HUES64 (cell line): ENCODE results near the gene WARS2.

Experiments
- H3K27ac ChIP-seq: 2 replicates; pipeline ENCODE4 v1.7.0; 2013; ENCODE audit warnings: low read depth, low read length, inconsistent platforms
- H3K27me3 ChIP-seq: 2 replicates; pipeline ENCODE4 v1.6.1; 2013; ENCODE audit warnings: mild to moderate bottlenecking, low read length; ENCODE audit not compliant: insufficient read depth
- H3K36me3 ChIP-seq: 2 replicates; pipeline ENCODE4 v1.6.1; 2013; ENCODE audit warnings: mild to moderate bottlenecking, low read length; ENCODE audit not compliant: insufficient read depth
- H3K4me1 ChIP-seq: 2 replicates; pipeline ENCODE4 v1.6.1; 2013; ENCODE audit warnings: mild to moderate bottlenecking, low read length, moderate library complexity; ENCODE audit not compliant: insufficient read depth
- H3K4me3 ChIP-seq: 2 replicates; pipeline ENCODE4 v1.5.1; 2013; ENCODE audit warnings: mild to moderate bottlenecking, low read length, moderate library complexity
- H3K9ac ChIP-seq: 2 replicates; pipeline ENCODE4 v1.6.1; 2013; ENCODE audit warnings: mild to moderate bottlenecking, low read depth, low read length
- H3K9me3 ChIP-seq: 2 replicates; pipeline ENCODE4 v1.6.1; 2013; ENCODE audit warnings: low read depth, low read length; ENCODE audit not compliant: insufficient read depth
- WGBS: fragments of 150-250, 120-280 bp; methylation state at CpG from one replicate; pipeline ENCODE4 v1.1.7; 2013; ENCODE audit warnings: missing lambda C conversion rate; 5-methylcytosine and 5-hydroxymethylcytosine counted together

WARS2 gene

DNA sequence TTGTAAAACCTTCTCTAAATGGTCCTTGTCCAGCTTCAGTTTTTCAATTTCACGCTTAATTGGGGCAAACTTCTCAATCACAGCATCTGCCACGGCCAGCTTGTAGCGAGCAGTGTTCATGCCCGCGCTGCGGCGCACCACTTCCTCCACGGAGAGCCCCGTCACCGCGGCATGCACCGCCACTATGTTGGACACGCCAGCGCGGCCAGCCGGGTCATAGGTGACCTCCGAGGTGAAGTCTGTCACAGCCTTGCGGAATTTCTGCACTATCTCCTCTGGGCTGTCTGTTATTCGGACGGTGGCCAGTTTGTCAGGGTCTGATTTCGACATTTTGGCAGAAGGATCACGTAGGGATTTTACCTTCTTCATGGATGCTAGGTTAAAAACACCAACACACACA is 107.5 kb downstream of the WARS2 start:
- no peaks in the 10 kb centered on the region for H3K4me1 ChIP-seq
- WGBS = 94% methylated on average over 22 of the region's 22 CpGs
- no peak overlapping the region for H3K9ac ChIP-seq
- no peak overlapping the region for H3K27ac ChIP-seq
- no peak overlapping the region for H3K4me3 ChIP-seq
- peaks cover 4% of the 10 kb centered on the region; the same call in 1 of the 2 replicates for H3K36me3 ChIP-seq
- no peaks in the 10 kb centered on the region for H3K9me3 ChIP-seq
- H3K27me3 ChIP-seq = no peaks in the 10 kb centered on the region

DNA sequence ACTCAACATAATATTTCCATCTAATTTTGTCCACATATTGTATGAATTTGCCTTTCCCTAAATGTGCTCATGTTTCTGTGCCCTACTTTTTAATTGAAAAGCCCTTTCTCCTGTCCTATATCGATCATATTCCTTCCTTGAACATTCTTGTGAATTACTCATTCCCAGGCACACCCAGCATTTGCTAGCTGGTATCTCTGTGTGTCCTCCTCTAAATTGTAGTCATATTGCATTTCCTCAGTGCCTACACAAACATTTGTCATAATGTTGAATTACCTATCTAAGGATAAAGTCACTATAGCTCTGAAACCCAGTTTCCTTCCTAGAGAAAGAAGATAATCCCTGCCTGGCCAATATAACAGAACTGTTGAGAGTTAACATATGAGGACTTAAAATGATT is 112.7 kb downstream of the WARS2 start:
- WGBS = 98% methylated on average over 1 of the region's 1 CpG
- Histone ChIP-seq H3K27ac (no peak overlapping the region), H3K4me3 (no peak overlapping the region), H3K9ac (no peak overlapping the region), H3K4me1 (no peaks in the 10 kb centered on the region), H3K27me3 (no peaks in the 10 kb centered on the region), H3K36me3 (peaks cover 4% of the 10 kb centered on the region; the same call in 1 of the 2 replicates), H3K9me3 (no peaks in the 10 kb centered on the region)

DNA sequence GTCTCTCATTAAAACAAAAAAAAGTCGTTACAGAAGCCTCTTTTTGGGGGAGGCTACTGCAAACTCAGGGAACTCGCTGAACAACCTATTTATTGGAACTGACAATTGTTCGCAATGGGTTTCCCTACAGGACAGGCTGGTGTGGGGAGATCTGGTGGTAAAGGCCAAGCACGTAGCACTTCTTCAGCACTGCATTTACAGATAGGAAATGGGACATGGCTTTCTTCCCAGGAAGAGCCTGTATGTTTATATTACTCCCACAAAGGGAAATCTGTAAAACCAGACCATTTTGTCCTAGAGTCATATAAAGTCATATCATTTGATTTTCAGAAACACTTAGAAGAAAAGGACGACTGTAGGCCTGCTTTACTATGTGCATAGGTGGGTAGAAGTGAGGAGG is 113.5 kb downstream of the WARS2 start:
- H3K27me3 ChIP-seq = no peaks in the 10 kb centered on the region
- H3K9ac ChIP-seq = no peak overlapping the region
- H3K27ac ChIP-seq = no peak overlapping the region
- H3K4me3 ChIP-seq = no peak overlapping the region
- 86% methylated on average over 5 of the region's 5 CpGs for WGBS
- H3K4me1 ChIP-seq = no peaks in the 10 kb centered on the region
- no peaks in the 10 kb centered on the region; the same call in 1 of the 2 replicates for H3K36me3 ChIP-seq
- no peaks in the 10 kb centered on the region for H3K9me3 ChIP-seq

DNA sequence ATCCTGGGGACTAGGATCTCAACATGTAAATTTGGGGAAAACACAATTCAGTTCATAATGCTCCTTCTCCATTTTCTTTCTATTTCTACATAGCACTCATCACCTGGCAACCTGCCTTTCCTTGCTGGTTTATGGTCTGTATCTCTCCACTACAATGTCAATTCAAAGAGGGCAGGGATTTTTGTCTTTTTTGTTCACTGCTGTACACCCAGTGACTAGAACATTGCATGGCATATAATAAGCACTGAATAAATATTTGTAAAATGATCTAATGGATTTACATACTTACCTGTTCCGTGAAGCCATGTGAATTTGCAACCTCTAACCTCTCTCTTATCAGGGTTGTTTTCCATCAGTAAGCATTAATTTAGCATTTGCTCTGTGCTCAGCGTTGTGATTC is 124.9 kb downstream of the WARS2 start:
- Histone ChIP-seq H3K4me3 (no peak overlapping the region), H3K27me3 (peaks cover 4% of the 10 kb centered on the region; the same call in 1 of the 2 replicates), H3K4me1 (no peaks in the 10 kb centered on the region), H3K9ac (no peak overlapping the region), H3K36me3 (no peaks in the 10 kb centered on the region), H3K9me3 (0 out of 2 replicates have a peak, but pooled peaks cover 12% of the 10 kb centered on the region), H3K27ac (no peak overlapping the region)
- WGBS = 100% methylated on average over 2 of the region's 2 CpGs

DNA sequence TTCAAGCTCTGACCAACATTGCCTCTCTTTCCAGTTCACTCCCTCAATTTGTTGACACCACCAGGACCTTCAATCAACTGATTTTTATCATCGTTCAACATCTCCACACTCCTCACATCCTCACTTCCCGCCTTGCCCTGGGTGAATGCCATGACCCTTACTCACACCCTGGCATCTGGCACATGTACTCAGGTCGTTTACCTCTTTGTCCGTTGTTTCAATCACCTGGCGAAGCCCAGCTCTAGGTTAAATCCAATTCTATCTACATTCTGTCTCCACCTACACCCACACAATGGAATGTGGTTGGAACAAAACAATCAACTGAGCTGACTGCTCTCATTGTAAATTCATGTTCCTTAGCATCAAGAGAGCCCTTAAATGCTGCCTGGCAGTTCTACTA is 128.1 kb downstream of the WARS2 start:
- peaks cover 10% of the 10 kb centered on the region; the same call in 1 of the 2 replicates for H3K4me1 ChIP-seq
- WGBS = 88% methylated on average over 5 of the region's 5 CpGs
- no peak overlapping the region for H3K27ac ChIP-seq
- no peak overlapping the region for H3K4me3 ChIP-seq
- H3K9me3 ChIP-seq = 0 out of 2 replicates have a peak, but pooled peaks cover 6% of the 10 kb centered on the region
- no peaks in the 10 kb centered on the region for H3K36me3 ChIP-seq
- peaks cover 35% of the 10 kb centered on the region for H3K27me3 ChIP-seq
- H3K9ac ChIP-seq = no peak overlapping the region

DNA sequence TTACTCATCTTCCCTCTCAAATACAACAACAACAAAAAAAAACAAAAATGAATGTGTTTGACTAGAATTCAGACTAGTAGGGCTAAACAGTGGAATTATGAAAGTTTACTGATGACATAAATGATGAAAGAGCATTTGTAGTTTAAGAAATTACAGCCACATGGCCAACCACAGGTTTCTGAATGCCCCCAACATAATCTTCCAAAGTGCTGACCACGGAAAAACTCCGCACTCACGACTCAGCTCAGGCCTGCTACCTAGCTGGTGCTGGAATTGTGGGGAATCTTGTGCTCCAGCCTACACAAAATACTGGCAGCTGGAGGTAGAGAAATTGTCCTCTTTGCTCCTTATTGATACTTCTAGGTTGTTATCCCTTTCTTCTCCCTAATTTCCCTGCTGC is 128.7 kb downstream of the WARS2 start:
- H3K27me3 ChIP-seq = peaks cover 42% of the 10 kb centered on the region
- H3K36me3 ChIP-seq = no peaks in the 10 kb centered on the region
- no peak overlapping the region for H3K4me3 ChIP-seq
- no peak overlapping the region for H3K27ac ChIP-seq
- 97% methylated on average over 3 of the region's 3 CpGs for WGBS
- H3K9ac ChIP-seq = no peak overlapping the region
- H3K4me1 ChIP-seq = peaks cover 10% of the 10 kb centered on the region; the same call in 1 of the 2 replicates
- H3K9me3 ChIP-seq = 0 out of 2 replicates have a peak, but pooled peaks cover 4% of the 10 kb centered on the region

DNA sequence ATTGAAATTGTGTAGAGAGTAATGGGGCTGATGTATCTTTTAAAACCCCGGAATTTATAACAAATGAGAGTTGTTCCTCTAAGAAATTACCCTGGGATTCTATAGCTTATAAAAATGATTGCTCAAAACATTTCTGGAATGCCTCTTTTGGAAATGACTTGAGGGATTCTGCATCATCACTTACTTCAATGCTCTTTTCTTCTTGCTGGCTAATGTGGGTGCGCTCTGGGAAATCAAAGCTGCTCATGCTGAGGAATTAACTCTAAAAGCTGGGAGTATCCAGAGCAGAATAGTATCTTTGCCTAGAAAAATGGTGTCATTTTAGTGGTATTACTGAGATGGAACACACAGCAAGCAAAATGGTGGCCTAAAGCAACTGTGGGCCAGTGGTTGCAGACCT is 129.3 kb downstream of the WARS2 start:
- Histone ChIP-seq H3K4me3 (no peak overlapping the region), H3K9ac (no peak overlapping the region), H3K9me3 (no peaks in the 10 kb centered on the region), H3K27me3 (peaks cover 47% of the 10 kb centered on the region), H3K36me3 (no peaks in the 10 kb centered on the region), H3K27ac (no peak overlapping the region), H3K4me1 (peaks cover 10% of the 10 kb centered on the region; the same call in 1 of the 2 replicates)
- WGBS = 67% methylated on average over 2 of the region's 2 CpGs

DNA sequence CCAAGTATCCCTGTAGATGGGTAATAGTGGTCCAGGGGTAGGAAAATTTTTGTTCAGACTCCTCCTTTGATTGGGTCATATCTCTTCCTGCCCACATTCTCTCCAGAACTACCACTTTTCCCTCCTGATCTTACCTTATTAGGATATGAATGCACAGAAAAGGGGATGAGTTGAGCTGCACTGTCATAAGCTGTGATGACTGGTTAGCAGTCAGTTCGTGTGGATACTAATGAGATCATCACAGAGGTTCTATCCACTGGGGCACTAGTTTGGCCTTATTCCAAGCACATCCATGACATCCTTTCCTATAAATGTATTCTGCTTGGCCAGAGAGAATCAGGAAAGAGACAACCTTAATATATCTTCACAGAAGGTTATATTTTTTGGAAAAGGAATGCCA is 130.3 kb downstream of the WARS2 start:
- Histone ChIP-seq H3K9me3 (no peaks in the 10 kb centered on the region), H3K27me3 (peaks cover 57% of the 10 kb centered on the region), H3K4me1 (peaks cover 10% of the 10 kb centered on the region; the same call in 1 of the 2 replicates), H3K36me3 (no peaks in the 10 kb centered on the region), H3K9ac (no peak overlapping the region), H3K4me3 (no peak overlapping the region), H3K27ac (no peak overlapping the region)
- 96% methylated on average over 1 of the region's 1 CpG for WGBS

DNA sequence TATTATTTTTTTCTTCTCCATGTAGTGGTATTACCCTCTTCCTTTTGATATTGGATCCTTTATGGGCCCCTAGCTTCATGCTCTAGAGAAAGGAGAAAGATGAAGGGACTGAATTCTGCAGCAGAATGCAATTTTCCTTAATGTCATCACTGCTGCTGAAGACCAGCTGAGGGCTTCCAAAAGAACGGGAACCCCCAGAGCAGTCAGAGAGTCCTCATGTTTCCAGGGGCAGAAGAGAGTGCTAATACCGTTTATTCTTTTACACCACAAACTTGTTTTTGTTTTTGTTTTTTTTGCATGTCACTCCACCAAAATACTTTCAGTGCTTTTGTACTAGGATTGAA is 131.2 kb downstream of the WARS2 start:
- 13% methylated on average over 2 of the region's 2 CpGs for WGBS
- H3K9me3 ChIP-seq = no peaks in the 10 kb centered on the region
- peaks cover 10% of the 10 kb centered on the region; the same call in 1 of the 2 replicates for H3K4me1 ChIP-seq
- H3K27me3 ChIP-seq = peaks cover 66% of the 10 kb centered on the region
- H3K9ac ChIP-seq = no peak overlapping the region; the same call in 1 of the 2 replicates
- no peaks in the 10 kb centered on the region for H3K36me3 ChIP-seq
- H3K27ac ChIP-seq = no peak overlapping the region
- H3K4me3 ChIP-seq = peak overlapping the region; percentile 47

DNA sequence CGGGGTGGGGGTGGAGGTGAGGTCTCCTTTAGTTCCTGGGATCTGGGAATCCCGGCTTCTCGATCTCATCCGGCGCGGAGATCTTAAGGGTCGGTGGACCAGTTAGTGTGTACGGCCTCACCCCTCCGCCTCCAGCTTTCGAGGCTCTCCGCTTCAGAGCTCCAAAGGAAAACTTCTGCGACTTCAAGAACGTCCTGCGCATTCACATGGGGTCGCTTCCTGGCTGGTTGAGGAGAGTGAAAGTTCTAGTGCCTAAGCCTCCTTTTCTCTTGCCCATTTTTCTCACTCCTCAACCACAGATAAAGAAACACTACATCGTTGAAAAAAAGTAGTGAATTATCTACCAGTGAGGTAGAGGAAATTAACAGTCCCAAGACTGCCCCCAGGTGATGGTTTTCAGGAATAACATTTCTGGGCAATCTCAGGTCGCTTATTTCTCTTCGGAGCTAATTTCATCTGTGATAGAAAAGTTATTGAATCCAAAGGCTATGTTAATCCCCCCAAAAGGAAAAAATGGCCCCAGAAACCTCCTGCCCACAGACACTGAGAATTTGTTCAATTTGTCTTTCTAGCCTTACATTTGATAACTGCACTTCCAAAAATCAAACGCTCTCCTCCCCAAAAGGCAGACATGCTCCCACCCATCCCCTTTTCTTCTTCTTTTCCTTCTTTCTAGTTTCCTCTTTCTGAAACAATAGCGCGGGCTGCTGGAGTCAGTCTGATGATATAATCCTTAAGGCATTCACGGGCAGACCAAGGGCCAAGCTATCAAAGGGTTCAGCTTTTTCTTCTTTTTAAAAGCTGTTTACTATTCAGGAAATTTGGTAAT is 131.8 kb downstream of the WARS2 start:
- H3K27ac ChIP-seq = no peak overlapping the region; the same call in 1 of the 2 replicates
- no peak overlapping the region; the same call in 1 of the 2 replicates for H3K9ac ChIP-seq
- WGBS = 37% methylated on average over 21 of the region's 22 CpGs
- peaks cover 72% of the 10 kb centered on the region for H3K27me3 ChIP-seq
- no peaks in the 10 kb centered on the region for H3K9me3 ChIP-seq
- H3K36me3 ChIP-seq = no peaks in the 10 kb centered on the region
- peak overlapping the region; percentile 47 for H3K4me3 ChIP-seq
- H3K4me1 ChIP-seq = peaks cover 10% of the 10 kb centered on the region

DNA sequence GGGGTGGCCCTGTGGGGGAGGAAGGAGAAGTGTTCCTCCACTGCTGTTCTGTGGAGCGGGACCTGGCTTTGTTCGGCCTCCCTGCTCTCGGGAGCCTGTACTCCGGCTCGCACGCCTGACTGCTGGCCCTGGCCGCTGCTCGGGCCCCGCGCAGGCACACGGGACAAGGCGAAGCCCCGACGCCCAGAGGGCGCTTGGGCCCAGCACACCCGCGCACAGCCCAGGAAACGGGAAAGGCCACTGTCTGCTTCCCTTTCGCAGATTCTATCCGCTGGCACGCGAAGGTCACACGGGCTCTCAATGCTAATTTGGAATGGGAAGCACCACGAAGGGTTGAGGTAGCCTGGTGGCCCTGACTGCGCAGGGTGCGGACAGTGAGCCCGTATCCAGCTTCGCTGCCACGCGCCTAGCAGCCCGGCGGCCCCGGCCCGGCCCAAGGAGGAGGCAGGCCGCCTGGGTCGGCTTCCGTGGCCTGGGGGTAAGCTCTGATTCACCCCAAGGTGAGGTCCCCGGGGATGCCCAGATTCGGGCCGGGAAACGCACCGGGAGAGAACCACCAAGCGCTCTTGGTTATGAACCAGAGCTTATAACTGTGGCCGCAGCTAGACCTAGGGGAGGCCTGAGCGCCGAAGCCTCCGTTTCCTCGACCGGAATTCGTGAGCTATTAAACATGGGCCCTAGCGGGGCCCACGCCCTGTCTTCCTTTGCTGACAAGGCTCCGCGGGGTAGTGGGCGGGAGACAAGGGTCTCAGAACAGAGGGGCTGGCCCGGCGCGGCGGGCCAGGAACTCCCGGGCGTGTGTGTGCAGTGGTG is 132.6 kb downstream of the WARS2 start:
- peak overlapping the region; percentile 47 for H3K4me3 ChIP-seq
- H3K4me1 ChIP-seq = peaks cover 12% of the 10 kb centered on the region
- WGBS = 52% methylated on average over 61 of the region's 61 CpGs
- H3K27me3 ChIP-seq = peaks cover 80% of the 10 kb centered on the region
- no peak overlapping the region for H3K27ac ChIP-seq
- H3K9me3 ChIP-seq = no peaks in the 10 kb centered on the region
- H3K36me3 ChIP-seq = no peaks in the 10 kb centered on the region
- no peak overlapping the region for H3K9ac ChIP-seq
